NCI-H1092 treated with DMSO at 0.1 percent for 48 hours (cell line): ENCODE results near the gene DNMT3L.
"Not testable (repeated sequence)": the region's sequence is repeated elsewhere in the genome, so short reads cannot be mapped to it uniquely, and the experiment has no call there.

Source experiments
- DNase-seq: peaks from one replicate; lab custom pipeline; 2025; lab: John Stamatoyannopoulos, UW

Gene DNMT3L

DNA sequence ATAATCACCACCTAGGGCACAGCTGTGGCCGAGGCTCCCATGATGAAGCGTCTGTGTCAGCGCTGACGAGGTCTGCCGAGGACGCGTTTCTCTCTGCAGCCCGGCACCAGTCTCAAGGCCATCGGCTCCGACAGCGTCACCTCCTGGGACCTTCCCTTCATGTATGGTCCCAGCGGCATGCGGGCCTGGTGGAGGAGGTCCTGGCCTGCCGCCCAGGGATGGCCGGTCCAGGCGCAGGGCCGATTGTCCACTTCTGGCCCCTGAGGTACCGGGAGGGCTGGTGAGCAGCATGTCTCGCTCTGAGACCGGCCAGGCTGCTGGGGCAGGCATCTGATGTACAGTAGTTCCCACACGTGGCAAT, 64.6 kb downstream of the DNMT3L start:
- DNase-seq = not testable (repeated sequence)
